Cerebellar cortex (tissue), 1 donor: Measurements from ENCODE around the gene HES7.

ENCODE experiments used
- DNase-seq: peaks from one replicate; pipeline ENCODE4 v3.0.0-alpha.2; 2015; ENCODE audit warnings: low spot score

The HES7 gene

DNA sequence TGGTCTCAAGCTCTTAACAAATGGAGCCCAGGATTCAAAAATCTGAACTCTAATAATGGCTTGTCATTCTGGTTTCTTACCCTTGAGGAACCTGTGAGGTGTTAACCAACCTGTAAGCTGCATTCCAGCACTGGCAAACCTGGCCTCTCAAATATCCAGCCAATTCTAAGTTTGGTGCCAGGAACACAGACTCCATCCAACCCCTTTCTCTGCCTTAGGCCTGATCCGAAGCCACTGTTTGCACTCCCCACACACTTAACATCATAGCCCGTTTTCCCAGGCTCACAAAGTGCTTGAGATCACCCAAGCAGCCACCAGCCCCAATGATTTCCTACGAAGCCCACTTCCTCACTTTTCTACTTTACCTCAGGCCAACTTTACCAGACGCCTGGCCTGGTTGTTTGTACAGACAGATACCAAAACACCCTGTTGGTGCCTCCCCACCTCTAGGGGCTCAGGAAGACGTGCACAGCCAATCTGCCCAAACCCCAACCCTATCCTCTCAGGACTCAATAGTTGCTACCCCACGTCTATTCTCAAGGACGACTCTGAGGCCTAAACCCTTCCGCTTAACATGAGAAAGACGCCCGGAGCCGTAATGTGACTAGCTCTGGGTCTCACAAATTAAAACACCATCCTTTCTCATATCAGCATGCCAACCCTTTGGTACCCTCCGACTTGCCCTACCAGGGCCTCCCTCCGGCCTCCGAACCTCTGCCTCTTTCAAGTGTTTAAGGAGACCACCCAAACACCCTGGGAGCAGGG lies 31.5 kb upstream of the HES7 start:
- DNase-seq: no peak

- DNase-seq: no peak
Measured at GRCh38 chr17:8154608-8155155, 30.8 kb upstream of the HES7 start.

- peak; percentile 89 for DNase-seq
Measured at GRCh38 chr17:8153957-8154607, 30.2 kb upstream of the HES7 start.

DNA sequence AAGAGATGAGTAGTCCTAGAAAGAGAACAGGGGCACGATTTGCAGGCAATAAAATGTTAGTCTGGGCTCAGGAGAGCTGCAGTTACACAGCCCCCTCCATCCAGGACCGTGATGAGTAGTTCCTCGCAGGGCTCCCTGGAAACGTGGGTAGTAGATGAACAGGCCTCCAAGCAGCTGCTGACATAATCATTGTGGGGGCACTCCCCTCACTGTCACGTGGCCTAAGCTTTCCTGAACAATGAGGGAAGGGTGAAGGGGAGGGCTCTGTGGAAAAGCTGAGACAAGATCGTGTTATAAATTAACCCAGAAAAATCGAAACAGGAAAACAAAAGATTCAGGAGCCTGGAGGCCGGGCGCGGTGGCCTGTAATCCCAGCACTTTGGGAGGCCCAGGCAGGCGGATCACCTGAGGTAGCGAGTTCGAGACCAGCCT lies 29.6 kb upstream of the HES7 start:
- peak; percentile 66 for DNase-seq

DNA sequence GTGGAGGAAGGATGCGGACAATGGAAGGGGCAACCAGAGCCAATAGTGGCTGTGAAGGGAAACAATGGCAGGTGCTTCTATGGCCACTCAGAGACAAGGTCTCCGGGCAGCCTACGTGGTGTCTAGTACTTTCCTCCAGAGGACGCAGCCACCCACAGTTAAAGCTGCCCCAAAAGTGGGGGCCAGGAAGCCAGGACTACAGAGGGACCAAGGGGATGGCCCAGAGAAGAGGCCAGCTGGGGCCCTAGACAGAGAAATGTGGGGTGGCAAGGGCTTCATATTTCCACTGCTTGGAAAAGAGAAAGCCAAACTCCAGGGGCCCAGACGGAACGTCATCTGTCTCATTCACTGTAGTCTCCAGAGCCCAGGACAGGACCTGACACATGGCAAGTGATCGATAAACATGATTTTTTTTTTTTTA lies 29.1 kb upstream of the HES7 start:
- DNase-seq: no peak

GRCh38 chr17:8152112-8152775 lies 28.3 kb upstream of the HES7 start, which contains the start of gene PER1:
Gene PER1, minus strand, starts transcription at chr17:8152404. Its CDS starts 1,698 bp downstream, at chr17:8150706.
- DNase-seq: peak; percentile 99

GRCh38 chr17:8151641-8152111 lies 27.8 kb upstream of the HES7 start:
- DNase-seq: peak; percentile 68

DNA sequence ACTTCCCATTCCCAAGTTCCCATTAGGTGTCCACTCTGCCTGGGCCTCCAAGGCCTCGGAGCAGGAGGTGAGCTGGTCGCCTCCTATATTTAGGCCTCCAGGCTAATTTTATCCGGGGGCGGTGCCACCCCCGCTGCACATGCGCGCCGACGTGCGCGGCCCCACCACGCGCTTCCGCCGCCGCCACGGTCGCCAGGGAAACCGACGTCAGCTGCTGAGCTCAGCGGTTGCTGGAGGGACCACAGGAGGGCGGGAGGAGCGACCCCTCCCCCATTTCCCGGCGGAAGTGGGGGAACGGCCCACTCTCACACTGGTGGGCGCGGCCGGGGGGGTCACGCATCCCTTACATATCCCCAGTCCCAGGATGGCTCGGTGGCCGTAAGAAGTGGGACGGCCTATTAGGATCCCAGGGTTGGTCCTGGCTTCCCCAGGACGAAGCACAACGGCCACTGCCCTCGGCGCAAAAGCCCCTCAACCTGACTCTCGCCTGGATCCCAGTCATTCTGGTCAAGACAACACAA lies 27.3 kb upstream of the HES7 start:
- DNase-seq: peak; percentile 88

DNA sequence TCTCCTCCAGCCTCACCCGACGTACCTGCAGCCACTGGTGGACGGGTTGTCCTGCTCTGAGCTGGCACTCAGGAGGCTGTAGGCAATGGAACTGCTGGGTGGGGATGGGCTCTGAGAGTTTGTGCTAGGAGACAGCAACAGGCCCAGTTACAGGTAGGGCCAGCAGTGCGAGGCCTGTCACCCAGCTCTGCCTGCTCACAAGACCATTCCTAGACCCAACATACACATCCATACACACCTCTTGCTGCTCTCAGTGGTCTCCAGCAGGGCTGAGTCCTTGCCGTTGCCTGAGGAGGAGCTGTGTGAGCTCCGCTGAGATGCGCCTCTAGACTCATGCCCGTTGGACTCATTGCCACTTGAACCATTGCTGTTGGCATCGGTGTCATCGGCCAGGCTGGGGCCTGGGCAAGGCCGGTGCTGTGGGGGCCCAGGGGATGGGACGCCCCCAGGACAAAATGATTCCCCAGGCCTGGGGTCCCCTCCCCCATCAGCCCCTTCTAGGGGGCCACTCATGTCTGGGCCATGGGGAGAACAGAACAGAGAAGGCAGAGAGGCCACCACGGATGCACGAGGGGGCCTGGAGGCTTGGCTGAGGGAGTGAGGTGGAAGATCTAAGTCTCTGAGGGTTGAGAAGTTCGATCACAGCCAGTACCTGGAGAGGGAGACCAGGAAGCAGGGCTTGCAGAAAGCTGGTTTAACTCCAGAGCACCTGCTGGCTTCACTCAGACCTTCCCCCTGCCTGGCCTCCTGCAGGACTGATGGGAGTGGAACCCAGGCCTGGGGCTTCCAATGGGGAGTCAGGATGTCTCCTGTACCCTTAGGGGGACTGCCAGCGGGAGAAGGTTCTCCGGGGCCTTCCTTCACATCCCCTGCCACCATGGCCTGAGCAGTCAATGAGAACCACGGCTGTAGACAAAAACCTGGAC lies 26.6 kb upstream of the HES7 start:
- no peak for DNase-seq

- DNase-seq: no peak
Measured at GRCh38 chr17:8149419-8150193, 25.7 kb upstream of the HES7 start.

DNA sequence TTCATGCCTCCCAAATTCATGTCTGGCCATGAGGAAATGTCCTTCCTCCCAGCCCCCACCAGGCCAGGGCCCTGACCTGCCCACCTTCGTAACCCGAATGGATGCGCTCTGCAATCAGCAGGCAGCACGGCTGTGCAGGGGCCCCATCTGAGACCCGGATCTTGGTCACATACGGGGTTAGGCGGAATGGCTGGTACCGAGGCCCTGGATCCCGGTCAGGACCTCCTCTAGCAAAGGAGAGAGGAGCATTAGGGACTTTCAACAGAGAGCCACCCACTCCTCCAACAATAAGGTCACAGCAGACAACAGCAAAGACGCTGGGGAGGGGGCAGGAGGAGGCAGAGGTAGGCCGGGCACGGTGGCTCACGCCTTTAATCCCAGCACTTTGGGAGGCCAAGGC lies 24.7 kb upstream of the HES7 start:
- DNase-seq: no peak

GRCh38 chr17:8147805-8148404 lies 24.0 kb upstream of the HES7 start:
- DNase-seq: no peak

DNA sequence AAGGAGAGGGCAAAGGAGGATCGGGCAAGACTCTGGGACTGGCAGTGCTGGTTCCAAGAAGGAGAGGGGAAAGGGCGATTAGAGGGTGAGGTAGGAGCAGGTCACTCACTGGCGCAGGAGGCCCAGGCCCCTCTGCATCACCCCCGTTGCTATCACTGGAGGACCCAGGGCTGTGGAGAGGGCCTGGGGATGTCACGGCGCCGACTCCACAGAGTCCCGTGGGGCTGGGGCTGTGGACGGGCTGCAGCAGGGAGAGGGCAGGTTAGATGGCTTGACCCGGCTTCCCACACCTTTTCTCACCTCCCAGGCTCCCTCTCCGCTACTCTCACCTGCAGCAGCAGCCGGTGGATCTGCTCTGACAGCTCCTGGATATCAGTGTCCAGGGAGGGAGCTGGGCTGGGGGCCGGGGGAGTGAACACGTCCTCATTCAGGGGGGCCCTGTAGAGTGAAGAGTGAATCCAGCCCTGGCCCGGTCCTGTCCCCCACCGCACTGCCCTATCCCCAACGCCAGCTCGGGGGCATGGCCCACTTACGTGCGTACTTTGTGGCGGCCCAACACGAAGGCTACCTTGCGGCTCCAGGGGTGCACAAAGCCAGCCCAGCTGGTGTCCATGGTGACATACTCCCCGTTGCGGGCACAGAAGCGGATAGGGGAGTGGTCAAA lies 23.4 kb upstream of the HES7 start:
- DNase-seq: no peak

- DNase-seq: no peak
Measured at GRCh38 chr17:8146381-8147140, 22.7 kb upstream of the HES7 start.

DNA sequence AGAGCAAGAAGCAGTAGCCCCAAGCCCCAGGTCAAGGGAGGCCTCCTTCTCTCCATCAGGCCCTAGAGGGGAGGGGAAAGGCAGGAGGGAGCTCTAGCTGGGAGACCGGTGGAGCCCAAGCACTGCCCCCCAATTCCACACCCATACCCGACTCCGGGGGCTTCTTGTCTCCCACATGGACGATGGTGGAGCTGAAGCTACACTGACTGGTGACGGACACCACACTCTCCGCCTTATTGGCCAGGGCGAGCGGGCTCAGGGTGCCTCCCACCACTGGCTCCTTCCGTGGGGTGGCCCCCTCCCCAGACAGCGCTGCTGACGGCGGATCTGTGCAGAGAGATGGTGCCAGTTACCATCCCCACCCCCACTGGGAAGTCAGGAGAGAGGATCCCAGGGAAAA lies 21.9 kb upstream of the HES7 start:
- DNase-seq: no peak

- no peak for DNase-seq
Measured at GRCh38 chr17:8144401-8145231, 20.7 kb upstream of the HES7 start.

- no peak for DNase-seq
Measured at GRCh38 chr17:8143581-8144400, 19.9 kb upstream of the HES7 start.
